Mesenchymal stem cell (in vitro differentiated cells and primary cell): Measurements from ENCODE around the gene PRKCD.

Source experiments
- DNase-seq: peaks from one replicate; pipeline ENCODE4 v3.0.0-alpha.2; 2013
- H2AFZ ChIP-seq: one replicate; pipeline ENCODE4 v1.6.1; 2013; ENCODE audit warnings: low read depth, mild to moderate bottlenecking, control low read depth, inconsistent platforms, low read length, moderate library complexity
- H2AK5ac ChIP-seq: 2 replicates; pipeline ENCODE4 v1.6.1; 2013; ENCODE audit warnings: low read length, moderate library complexity, mild to moderate bottlenecking, inconsistent platforms; ENCODE audit not compliant: severe bottlenecking
- H2BK120ac ChIP-seq: one replicate; pipeline ENCODE4 v1.6.1; 2013; ENCODE audit warnings: low read depth, mild to moderate bottlenecking, inconsistent platforms, low read length, moderate library complexity
- H2BK12ac ChIP-seq, 2 experiments: one replicate each; pipeline ENCODE4 v1.6.1; 2013; ENCODE audit warnings: inconsistent platforms in 2 of 2, low read length in 2 of 2, mild to moderate bottlenecking in 2 of 2, moderate library complexity in 2 of 2, control low read depth in 1 of 2
- H2BK15ac ChIP-seq: one replicate; pipeline ENCODE4 v1.6.1; 2013; ENCODE audit warnings: mild to moderate bottlenecking, low read depth, inconsistent platforms; ENCODE audit not compliant: poor library complexity, severe bottlenecking
- H2BK5ac ChIP-seq: 2 replicates; pipeline ENCODE4 v1.6.1; 2013; ENCODE audit warnings: low read depth, mild to moderate bottlenecking, low read length, control low read depth, inconsistent platforms; ENCODE audit not compliant: poor library complexity, severe bottlenecking
- H3K14ac ChIP-seq, 2 experiments: one replicate each; pipeline ENCODE4 v1.6.1; 2013; ENCODE audit warnings: inconsistent platforms in 2 of 2, low read length in 2 of 2, control low read depth in 1 of 2, mild to moderate bottlenecking in 1 of 2, moderate library complexity in 1 of 2
- H3K18ac ChIP-seq, 2 experiments: one replicate each; pipeline ENCODE4 v1.6.1; 2013; ENCODE audit warnings: inconsistent platforms in 2 of 2, low read length in 2 of 2, control low read depth in 1 of 2, low read depth in 1 of 2, mild to moderate bottlenecking in 1 of 2
- H3K23ac ChIP-seq, 2 experiments: one replicate each; pipeline ENCODE4 v1.6.1; 2013; ENCODE audit warnings: inconsistent platforms in 2 of 2, low read length in 2 of 2, mild to moderate bottlenecking in 2 of 2, moderate library complexity in 2 of 2, control low read depth in 1 of 2
- H3K27ac ChIP-seq: 2 replicates; pipeline ENCODE4 v1.5.1; 2013; ENCODE audit warnings: mild to moderate bottlenecking, moderate library complexity, low read length, control low read depth, inconsistent platforms; ENCODE audit not compliant: poor library complexity, severe bottlenecking
- H3K27me3 ChIP-seq, 2 experiments: 2 replicates each; pipeline versions ENCODE4 v1.6.1 to v1.7.0; 2013; ENCODE audit warnings: low read length in 2 of 2, mild to moderate bottlenecking in 2 of 2, moderate library complexity in 2 of 2, control low read depth in 1 of 2, inconsistent platforms in 1 of 2; ENCODE audit not compliant: control insufficient read depth in 1 of 2, insufficient read depth in 1 of 2
- H3K36me3 ChIP-seq, 2 experiments: 2 replicates each; pipeline versions ENCODE4 v1.6.1 to v1.7.0; 2013; ENCODE audit warnings: low read length in 2 of 2, control low read depth in 1 of 2, inconsistent platforms in 1 of 2, low read depth in 1 of 2, mild to moderate bottlenecking in 1 of 2; ENCODE audit not compliant: insufficient read depth in 2 of 2, control insufficient read depth in 1 of 2
- H3K4ac ChIP-seq, 2 experiments: one replicate each; pipeline ENCODE4 v1.6.1; 2013; ENCODE audit warnings: inconsistent platforms in 2 of 2, low read length in 2 of 2, mild to moderate bottlenecking in 2 of 2, moderate library complexity in 2 of 2, control low read depth in 1 of 2, low read depth in 1 of 2
- H3K4me1 ChIP-seq: 2 replicates; pipeline ENCODE4 v1.6.1; 2013; ENCODE audit warnings: low read depth, low read length, control low read depth; ENCODE audit not compliant: control insufficient read depth, insufficient read depth
- H3K4me2 ChIP-seq: 2 replicates; pipeline ENCODE4 v1.6.1; 2013; ENCODE audit warnings: low read length, mild to moderate bottlenecking, inconsistent platforms; ENCODE audit not compliant: poor library complexity, severe bottlenecking
- H3K4me3 ChIP-seq, 2 experiments: 2 replicates each; pipeline versions ENCODE4 v1.5.1 to v1.7.0; 2013; ENCODE audit warnings: low read length in 2 of 2, mild to moderate bottlenecking in 2 of 2, control low read depth in 1 of 2, low read depth in 1 of 2; ENCODE audit not compliant: insufficient read depth in 1 of 2
- H3K79me1 ChIP-seq: replicated peaks from 2 replicates; pipeline ENCODE4 v1.6.1; 2013; ENCODE audit warnings: mild to moderate bottlenecking, control low read depth, low read length, inconsistent platforms; ENCODE audit not compliant: poor library complexity, severe bottlenecking
- H3K9ac ChIP-seq: 2 replicates; pipeline ENCODE4 v1.7.0; 2013; ENCODE audit warnings: mild to moderate bottlenecking, low read length, moderate library complexity
- H3K9me3 ChIP-seq: 2 replicates; pipeline ENCODE4 v1.7.0; 2013; ENCODE audit warnings: mild to moderate bottlenecking, low read length; ENCODE audit not compliant: control insufficient read depth
- H4K8ac ChIP-seq: one replicate; pipeline ENCODE4 v1.6.1; 2013; ENCODE audit warnings: inconsistent platforms, mild to moderate bottlenecking, low read length, moderate library complexity
- H4K91ac ChIP-seq: one replicate; pipeline ENCODE4 v1.6.1; 2013; ENCODE audit warnings: mild to moderate bottlenecking, low read length, inconsistent platforms
- WGBS: methylation state at CpG from one replicate; pipeline ENCODE4 v1.1.7; 2013; ENCODE audit warnings: mixed read lengths; 5-methylcytosine and 5-hydroxymethylcytosine counted together

The PRKCD gene

GRCh38 chr3:53238051-53238850, 77.2 kb downstream of the PRKCD start:
- Histone ChIP-seq H3K9ac (peak overlapping the region; percentile 57), H4K91ac (peak overlapping the region; percentile 95), H2BK120ac (no peak overlapping the region), H3K4me3 (no peak overlapping the region), H3K9me3 (no peaks in the 10 kb centered on the region), H3K18ac (peak overlapping the region; percentile 72 to 92), H3K27ac (peak overlapping the region; percentile 98), H3K27me3 (no peaks in the 10 kb centered on the region), H3K4me2 (peak overlapping the region; percentile 42), H2AFZ (no peak overlapping the region), H3K36me3 (peaks cover 74 to 81% of the 10 kb centered on the region in 2 experiments), H3K23ac (no peak overlapping the region), H4K8ac (peak overlapping the region; percentile 72), H2BK5ac (peak overlapping the region; percentile 88), H2BK15ac (peak overlapping the region; percentile 19), H2AK5ac (peak overlapping the region; percentile 100), H3K4ac (peak overlapping the region; percentile 57 to 67), H3K79me1 (peaks cover 10% of the 10 kb centered on the region), H2BK12ac (peak overlapping the region; percentile 59 to 75), H3K4me1 (peaks cover 72% of the 10 kb centered on the region), H3K14ac (peak overlapping the region in 1 of 2 experiments; percentile 30)
- 91% methylated on average over 6 of the region's 6 CpGs for WGBS
- peak; percentile 93 for DNase-seq

DNA sequence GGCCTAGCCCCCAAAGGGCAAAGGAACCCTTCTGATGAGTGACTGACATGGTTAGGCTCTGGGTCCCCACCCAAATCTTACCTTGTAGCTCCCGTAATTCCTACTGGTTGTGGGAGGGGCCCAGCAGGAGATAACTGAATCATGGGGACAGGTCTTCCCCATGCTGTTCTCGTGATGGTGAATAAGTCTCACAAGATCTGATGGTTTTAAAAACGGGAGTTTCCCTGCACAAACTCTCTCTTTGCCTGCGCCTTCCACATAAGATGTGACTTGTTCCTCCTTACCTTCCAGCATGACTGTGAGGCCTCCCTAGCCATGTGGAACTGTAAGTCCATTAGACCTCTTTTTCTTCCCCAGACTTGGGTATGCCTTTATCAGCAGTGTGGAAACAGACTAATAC, 77.9 kb downstream of the PRKCD start:
- Histone ChIP-seq H3K4me2 (no peak overlapping the region), H2BK120ac (no peak overlapping the region), H3K4me1 (peaks cover 75% of the 10 kb centered on the region), H3K79me1 (peaks cover 8% of the 10 kb centered on the region), H3K9ac (peak overlapping the region; percentile 23), H3K27ac (peak overlapping the region; percentile 98), H2AK5ac (peak overlapping the region; percentile 100), H2AFZ (no peak overlapping the region), H2BK12ac (peak overlapping the region; percentile 59 to 75), H3K23ac (no peak overlapping the region), H3K18ac (peak overlapping the region; percentile 72 to 92), H2BK5ac (no peak overlapping the region), H3K27me3 (no peaks in the 10 kb centered on the region), H3K14ac (no peak overlapping the region), H4K8ac (peak overlapping the region; percentile 72), H3K4me3 (no peak overlapping the region), H4K91ac (peak overlapping the region; percentile 95), H3K36me3 (peaks cover 76 to 80% of the 10 kb centered on the region in 2 experiments), H2BK15ac (no peak overlapping the region), H3K4ac (peak overlapping the region; percentile 57 to 67), H3K9me3 (no peaks in the 10 kb centered on the region)
- DNase-seq: no peak
- 94% methylated on average over 4 of the region's 4 CpGs for WGBS

DNA sequence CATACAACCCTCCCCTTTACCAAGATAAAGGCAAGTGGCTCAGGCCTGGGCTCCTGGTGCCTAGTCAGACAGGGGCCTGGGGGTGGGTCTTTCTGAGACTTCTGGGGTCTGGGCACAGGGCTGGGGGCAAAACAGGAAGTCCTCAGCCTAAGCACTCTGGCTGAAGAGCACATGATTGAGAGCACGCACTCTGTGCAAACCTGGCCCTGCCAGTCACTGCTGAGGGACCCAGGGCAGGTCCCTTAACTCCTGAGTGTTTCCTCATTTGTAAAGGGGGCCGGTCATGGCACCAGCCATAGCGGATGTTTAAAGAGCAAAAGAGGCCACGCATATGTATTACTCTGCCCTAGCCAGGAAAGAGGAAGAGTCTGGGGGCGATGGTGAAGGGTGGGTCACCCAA, 78.8 kb downstream of the PRKCD start:
- Histone ChIP-seq H2AK5ac (peak overlapping the region; percentile 59), H3K18ac (no peak overlapping the region), H3K4me3 (no peak overlapping the region), H3K4ac (no peak overlapping the region), H3K9ac (peak overlapping the region; percentile 23), H2BK5ac (no peak overlapping the region), H3K4me1 (peaks cover 74% of the 10 kb centered on the region), H3K27me3 (no peaks in the 10 kb centered on the region), H4K8ac (no peak overlapping the region), H3K9me3 (no peaks in the 10 kb centered on the region), H2BK12ac (no peak overlapping the region), H2AFZ (no peak overlapping the region), H3K79me1 (peaks cover 1% of the 10 kb centered on the region), H3K4me2 (no peak overlapping the region), H4K91ac (no peak overlapping the region), H3K14ac (no peak overlapping the region), H3K36me3 (peaks cover 76 to 79% of the 10 kb centered on the region in 2 experiments), H3K23ac (no peak overlapping the region), H2BK120ac (no peak overlapping the region), H2BK15ac (no peak overlapping the region), H3K27ac (peak overlapping the region; percentile 98)
- DNase-seq: no peak
- 100% methylated on average over 4 of the region's 5 CpGs for WGBS
